Kidney (tissue), 14 donors: Measurements from ENCODE around the gene DEPP1. TPM values are rescaled to one million over a fixed set of nuclear protein-coding genes. Genes with fewer than 3 reads are reported as not detected.

Source experiments
- DNase-seq, 5 donors: peaks; one replicate each; pipeline ENCODE4 v3.0.0-alpha.2; 2013 to 2020
- FAIRE-seq: peaks from 2 replicates; lab custom pipeline; 2012; peaks lifted over from hg19 to GRCh38; lab: Jason Lieb, UNC
- H3K27ac ChIP-seq, 2 donors: one replicate each; pipeline ENCODE4 v1.7.0; 2013; ENCODE audit warnings: low read depth in 2 of 2, low read length in 2 of 2, inconsistent platforms in 1 of 2
- H3K27me3 ChIP-seq: one replicate; pipeline ENCODE4 v1.7.1; 2013; ENCODE audit warnings: low read length, inconsistent platforms; ENCODE audit not compliant: control insufficient read depth, insufficient read depth
- H3K36me3 ChIP-seq, 3 donors: one replicate each; pipeline versions ENCODE4 v1.7.0 to v1.7.1; 2013; ENCODE audit warnings: low read length in 3 of 3, control low read depth in 1 of 3, inconsistent platforms in 1 of 3; ENCODE audit not compliant: insufficient read depth in 3 of 3, control insufficient read depth in 2 of 3
- H3K4me1 ChIP-seq, 3 donors: one replicate each; pipeline versions ENCODE4 v1.7.0 to v1.7.1; 2013; ENCODE audit warnings: low read length in 3 of 3, inconsistent platforms in 1 of 3, low read depth in 1 of 3; ENCODE audit not compliant: control insufficient read depth in 2 of 3, insufficient read depth in 2 of 3
- H3K4me3 ChIP-seq, 3 donors: one replicate each; pipeline versions ENCODE4 v1.7.0 to v1.8.1; 2013; ENCODE audit warnings: low read length in 3 of 3, control low read depth in 1 of 3, inconsistent platforms in 1 of 3
- H3K9ac ChIP-seq, 3 donors: one replicate each; pipeline versions ENCODE4 v1.7.0 to v1.7.1; 2013; ENCODE audit warnings: low read length in 3 of 3, control low read depth in 1 of 3, inconsistent platforms in 1 of 3
- H3K9me3 ChIP-seq, 3 donors: one replicate each; pipeline versions ENCODE4 v1.7.0 to v1.7.1; 2013; ENCODE audit warnings: low read length in 3 of 3, control low read depth in 1 of 3, inconsistent platforms in 1 of 3; ENCODE audit not compliant: control insufficient read depth in 2 of 3, insufficient read depth in 1 of 3
- CTCF ChIP-seq: IDR thresholded peaks from 3 replicates; pipeline ENCODE4 v1.5.1; 2012; ENCODE audit warnings: mild to moderate bottlenecking, moderate library complexity, borderline replicate concordance; ENCODE audit not compliant: insufficient read depth; ENCODE audit errors: extremely low read depth
- intact Hi-C: fragments of 100-400 bp; cut with DNase I; formaldehyde crosslinking; loops from one replicate; pipeline ENCODE4 v1.11.1; 2022
- polyA plus RNA-seq: library from polyadenylated mRNA; stranded (reverse); fragments of 350-450 nt; fragmentation: Illumina TruSeq; extraction: RNeasy Lipid Tissue Mini Kit (QIAGEN cat#74804); gene quantifications from one replicate; pipeline ENCODE4 v1.2.3, GENCODE V29; 2014; ENCODE audit warnings: low read depth, low replicate concordance; ENCODE audit not compliant: insufficient read depth
- total RNA-seq: library from RNA; stranded (reverse); fragmentation: NEBNext Ultra II Directional; extraction: Animal tissue kit (Norgen Biotek cat#: 25700); gene quantifications from one replicate; pipeline ENCODE4 v1.2.1, GENCODE V29; 2021
- donor health status: control.
- donor health status: control.
- donor health status: control.
- donor health status: control.
- donor health status: control.
- donor health status: DM: yes; HTN: yes; CAD: no.
- donor health status: Normal renal cell carcinoma (clear cell type).

The DEPP1 gene
- total and polyA plus RNA-seq, 2 donors from 2014 or later = 44.4 to 146 TPM

GRCh38 chr10:45008524-45009161, 30.0 kb upstream of the DEPP1 start:
- Histone ChIP-seq H3K9me3 (no peaks in the 10 kb centered on the region), H3K4me1 (peaks cover 2 to 6% (median 3%) of the 10 kb centered on the region in 3 donors), H3K27ac (no peak overlapping the region), H3K4me3 (no peak overlapping the region), H3K27me3 (no peaks in the 10 kb centered on the region), H3K36me3 (peaks cover 0 to 17% (median 3%) of the 10 kb centered on the region in 3 donors), H3K9ac (no peak overlapping the region)
- DNase-seq = peak in 4 of 5 donors; percentile 59 to 97 (median 80)
- TF ChIP-seq CTCF = peak; percentile 85
- peak; percentile 99 for FAIRE-seq
- intact Hi-C loops = no loop called here

GRCh38 chr10:45006276-45007030, 27.8 kb upstream of the DEPP1 start:
- FAIRE-seq = no peak
- no peak overlapping the region for H3K4me3 ChIP-seq
- H3K27ac ChIP-seq = no peak overlapping the region
- no peak for DNase-seq
- peaks cover 0 to 21% (median 3%) of the 10 kb centered on the region in 3 donors for H3K36me3 ChIP-seq
- no peak overlapping the region for H3K9ac ChIP-seq
- intact Hi-C loops = no loop called here
- no peaks in the 10 kb centered on the region for H3K27me3 ChIP-seq
- no peak for TF ChIP-seq CTCF
- H3K4me1 ChIP-seq = peaks cover 3 to 6% (median 4%) of the 10 kb centered on the region in 3 donors
- no peaks in the 10 kb centered on the region for H3K9me3 ChIP-seq

GRCh38 chr10:45005284-45005683, 26.7 kb upstream of the DEPP1 start:
- FAIRE-seq = no peak
- no peak overlapping the region for H3K27ac ChIP-seq

More at GRCh38 chr10:45005284-45005683, 26.7 kb upstream of the DEPP1 start:
- intact Hi-C loops = no loop called here
- peaks cover 3 to 7% (median 4%) of the 10 kb centered on the region in 3 donors for H3K4me1 ChIP-seq
- peaks cover 0 to 21% (median 3%) of the 10 kb centered on the region in 3 donors for H3K36me3 ChIP-seq
- H3K9ac ChIP-seq = no peak overlapping the region
- DNase-seq = no peak
- H3K27me3 ChIP-seq = no peaks in the 10 kb centered on the region
- no peaks in the 10 kb centered on the region for H3K9me3 ChIP-seq
- no peak for TF ChIP-seq CTCF
- H3K4me3 ChIP-seq = no peak overlapping the region
